GM19351 (cell line): Measurements from ENCODE around the gene CFAP97D1.

Source experiments
- ATAC-seq: cut with Tn5 transposase; IDR thresholded peaks from one replicate; pipeline ENCODE4 v1.9.1; 2021; ENCODE audit warnings: mild to moderate bottlenecking, moderate library complexity; ENCODE audit not compliant: unreplicated experiment

Gene CFAP97D1

GRCh38 chr17:43767713-43768059 lies 12.5 kb upstream of the CFAP97D1 start:
- ATAC-seq: no peak

- no peak for ATAC-seq
Observed at GRCh38 chr17:43768382-43768781, 11.9 kb upstream of the CFAP97D1 start.

- ATAC-seq: no peak
Observed at GRCh38 chr17:43768943-43769342, 11.3 kb upstream of the CFAP97D1 start.

GRCh38 chr17:43769426-43769825 lies 10.8 kb upstream of the CFAP97D1 start:
- ATAC-seq: no peak

GRCh38 chr17:43769859-43770258 lies 10.4 kb upstream of the CFAP97D1 start:
- ATAC-seq: no peak

GRCh38 chr17:43770957-43771356 lies 9.3 kb upstream of the CFAP97D1 start:
- ATAC-seq: no peak

GRCh38 chr17:43771463-43771862 lies 8.8 kb upstream of the CFAP97D1 start:
- ATAC-seq: no peak

GRCh38 chr17:43772877-43773648 lies 7.2 kb upstream of the CFAP97D1 start:
- no peak for ATAC-seq

GRCh38 chr17:43774304-43775250 lies 5.7 kb upstream of the CFAP97D1 start:
- ATAC-seq: no peak

- peak; percentile 73 for ATAC-seq
Observed at GRCh38 chr17:43778337-43779144, 1.7 kb upstream of the CFAP97D1 start, which contains the start of gene DUSP3. DUSP3 (minus strand) TSS chr17:43778977; CDS start chr17:43778924, 53 bp downstream.

- peak; percentile 27 for ATAC-seq
Observed at GRCh38 chr17:43779145-43780125, 800 bp upstream of the CFAP97D1 start.

- ATAC-seq: no peak
Observed at GRCh38 chr17:43782913-43783680, 2.9 kb downstream of the CFAP97D1 start.

GRCh38 chr17:43784068-43784467 lies 3.8 kb downstream of the CFAP97D1 start:
- no peak for ATAC-seq

- no peak for ATAC-seq
Observed at GRCh38 chr17:43784628-43785101, 4.4 kb downstream of the CFAP97D1 start.

- no peak for ATAC-seq
Observed at GRCh38 chr17:43787728-43788127, 7.5 kb downstream of the CFAP97D1 start.

GRCh38 chr17:43788540-43788939 lies 8.3 kb downstream of the CFAP97D1 start:
- ATAC-seq: no peak

GRCh38 chr17:43789482-43789881 lies 9.2 kb downstream of the CFAP97D1 start:
- ATAC-seq: no peak

GRCh38 chr17:43790311-43790940 lies 10.2 kb downstream of the CFAP97D1 start:
- no peak for ATAC-seq
